ENCODE results near the gene F2RL1. TPM values are rescaled to one million over a fixed set of nuclear protein-coding genes. Genes with fewer than 3 reads are reported as not detected.

Gene F2RL1
- total and polyA plus RNA-seq, 2 experiments from 2014 or later: 15.3 to 32.1 TPM

DNA sequence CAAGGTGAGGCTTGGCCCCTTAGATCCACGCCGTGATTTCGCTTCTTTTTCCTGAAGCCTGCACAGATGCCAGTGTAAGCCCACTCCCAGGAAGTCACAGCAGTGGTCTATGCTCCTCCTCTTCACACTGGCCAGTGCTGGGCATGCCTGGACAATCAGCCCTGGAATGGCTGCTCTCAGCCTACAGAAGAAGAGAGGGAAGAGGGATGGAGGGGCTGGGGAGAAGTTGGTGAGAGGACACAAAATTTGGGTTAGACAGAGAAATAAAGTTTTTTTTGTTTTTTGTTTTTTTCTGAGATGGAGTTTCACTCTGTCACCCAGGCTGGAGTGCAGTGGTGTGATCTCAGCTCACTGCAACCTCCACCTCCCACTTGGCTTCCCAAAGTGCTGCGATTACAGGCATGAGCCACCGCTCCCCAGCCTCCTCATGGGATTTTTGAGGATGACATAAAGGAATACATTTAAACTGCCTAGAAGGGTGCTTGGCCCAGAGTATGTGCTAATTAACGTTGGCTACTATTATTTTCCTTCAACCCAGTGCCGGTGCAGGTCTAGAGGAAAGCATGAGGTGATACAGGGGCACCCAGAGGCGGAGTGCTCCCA lies 31.8 kb downstream of the F2RL1 start:
- no peak overlapping the region for H3K27ac ChIP-seq (ENCODE audit: low read depth)
- H3K4me3 Mint-ChIP-seq: no peak overlapping the region
- H3K4me3 ChIP-seq: no peak overlapping the region
- H3K27me3 ChIP-seq (ENCODE audit: insufficient read depth): no peaks in the 10 kb centered on the region
- H3K4me2 ChIP-seq: no peak overlapping the region
- H3K9me2 ChIP-seq (ENCODE audit: insufficient read depth): no peaks in the 10 kb centered on the region
- 0 out of 2 replicates have a peak, but pooled peaks cover 3% of the 10 kb centered on the region for H3K36me3 ChIP-seq (ENCODE audit: insufficient read depth)
- ATAC-seq: no peak
- H3K27ac Mint-ChIP-seq: no peak overlapping the region
- H3K9me3 Mint-ChIP-seq: peaks cover 34% of the 10 kb centered on the region
- no peaks in the 10 kb centered on the region for H4K20me1 ChIP-seq (replicated peaks; ENCODE audit: insufficient read depth)
- H2AFZ ChIP-seq: no peak overlapping the region
- peaks cover 10% of the 10 kb centered on the region for H3K27me3 Mint-ChIP-seq (ENCODE audit: insufficient read depth, low read depth, poor library complexity)
- TF ChIP-seq, protein P1, sequence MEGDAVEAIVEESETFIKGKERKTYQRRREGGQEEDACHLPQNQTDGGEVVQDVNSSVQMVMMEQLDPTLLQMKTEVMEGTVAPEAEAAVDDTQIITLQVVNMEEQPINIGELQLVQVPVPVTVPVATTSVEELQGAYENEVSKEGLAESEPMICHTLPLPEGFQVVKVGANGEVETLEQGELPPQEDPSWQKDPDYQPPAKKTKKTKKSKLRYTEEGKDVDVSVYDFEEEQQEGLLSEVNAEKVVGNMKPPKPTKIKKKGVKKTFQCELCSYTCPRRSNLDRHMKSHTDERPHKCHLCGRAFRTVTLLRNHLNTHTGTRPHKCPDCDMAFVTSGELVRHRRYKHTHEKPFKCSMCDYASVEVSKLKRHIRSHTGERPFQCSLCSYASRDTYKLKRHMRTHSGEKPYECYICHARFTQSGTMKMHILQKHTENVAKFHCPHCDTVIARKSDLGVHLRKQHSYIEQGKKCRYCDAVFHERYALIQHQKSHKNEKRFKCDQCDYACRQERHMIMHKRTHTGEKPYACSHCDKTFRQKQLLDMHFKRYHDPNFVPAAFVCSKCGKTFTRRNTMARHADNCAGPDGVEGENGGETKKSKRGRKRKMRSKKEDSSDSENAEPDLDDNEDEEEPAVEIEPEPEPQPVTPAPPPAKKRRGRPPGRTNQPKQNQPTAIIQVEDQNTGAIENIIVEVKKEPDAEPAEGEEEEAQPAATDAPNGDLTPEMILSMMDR (conservative IDR thresholded peaks at IDR 0.05; ENCODE audit: low read depth in 2 of 2): no peak
- TF ChIP-seq, protein P2, sequence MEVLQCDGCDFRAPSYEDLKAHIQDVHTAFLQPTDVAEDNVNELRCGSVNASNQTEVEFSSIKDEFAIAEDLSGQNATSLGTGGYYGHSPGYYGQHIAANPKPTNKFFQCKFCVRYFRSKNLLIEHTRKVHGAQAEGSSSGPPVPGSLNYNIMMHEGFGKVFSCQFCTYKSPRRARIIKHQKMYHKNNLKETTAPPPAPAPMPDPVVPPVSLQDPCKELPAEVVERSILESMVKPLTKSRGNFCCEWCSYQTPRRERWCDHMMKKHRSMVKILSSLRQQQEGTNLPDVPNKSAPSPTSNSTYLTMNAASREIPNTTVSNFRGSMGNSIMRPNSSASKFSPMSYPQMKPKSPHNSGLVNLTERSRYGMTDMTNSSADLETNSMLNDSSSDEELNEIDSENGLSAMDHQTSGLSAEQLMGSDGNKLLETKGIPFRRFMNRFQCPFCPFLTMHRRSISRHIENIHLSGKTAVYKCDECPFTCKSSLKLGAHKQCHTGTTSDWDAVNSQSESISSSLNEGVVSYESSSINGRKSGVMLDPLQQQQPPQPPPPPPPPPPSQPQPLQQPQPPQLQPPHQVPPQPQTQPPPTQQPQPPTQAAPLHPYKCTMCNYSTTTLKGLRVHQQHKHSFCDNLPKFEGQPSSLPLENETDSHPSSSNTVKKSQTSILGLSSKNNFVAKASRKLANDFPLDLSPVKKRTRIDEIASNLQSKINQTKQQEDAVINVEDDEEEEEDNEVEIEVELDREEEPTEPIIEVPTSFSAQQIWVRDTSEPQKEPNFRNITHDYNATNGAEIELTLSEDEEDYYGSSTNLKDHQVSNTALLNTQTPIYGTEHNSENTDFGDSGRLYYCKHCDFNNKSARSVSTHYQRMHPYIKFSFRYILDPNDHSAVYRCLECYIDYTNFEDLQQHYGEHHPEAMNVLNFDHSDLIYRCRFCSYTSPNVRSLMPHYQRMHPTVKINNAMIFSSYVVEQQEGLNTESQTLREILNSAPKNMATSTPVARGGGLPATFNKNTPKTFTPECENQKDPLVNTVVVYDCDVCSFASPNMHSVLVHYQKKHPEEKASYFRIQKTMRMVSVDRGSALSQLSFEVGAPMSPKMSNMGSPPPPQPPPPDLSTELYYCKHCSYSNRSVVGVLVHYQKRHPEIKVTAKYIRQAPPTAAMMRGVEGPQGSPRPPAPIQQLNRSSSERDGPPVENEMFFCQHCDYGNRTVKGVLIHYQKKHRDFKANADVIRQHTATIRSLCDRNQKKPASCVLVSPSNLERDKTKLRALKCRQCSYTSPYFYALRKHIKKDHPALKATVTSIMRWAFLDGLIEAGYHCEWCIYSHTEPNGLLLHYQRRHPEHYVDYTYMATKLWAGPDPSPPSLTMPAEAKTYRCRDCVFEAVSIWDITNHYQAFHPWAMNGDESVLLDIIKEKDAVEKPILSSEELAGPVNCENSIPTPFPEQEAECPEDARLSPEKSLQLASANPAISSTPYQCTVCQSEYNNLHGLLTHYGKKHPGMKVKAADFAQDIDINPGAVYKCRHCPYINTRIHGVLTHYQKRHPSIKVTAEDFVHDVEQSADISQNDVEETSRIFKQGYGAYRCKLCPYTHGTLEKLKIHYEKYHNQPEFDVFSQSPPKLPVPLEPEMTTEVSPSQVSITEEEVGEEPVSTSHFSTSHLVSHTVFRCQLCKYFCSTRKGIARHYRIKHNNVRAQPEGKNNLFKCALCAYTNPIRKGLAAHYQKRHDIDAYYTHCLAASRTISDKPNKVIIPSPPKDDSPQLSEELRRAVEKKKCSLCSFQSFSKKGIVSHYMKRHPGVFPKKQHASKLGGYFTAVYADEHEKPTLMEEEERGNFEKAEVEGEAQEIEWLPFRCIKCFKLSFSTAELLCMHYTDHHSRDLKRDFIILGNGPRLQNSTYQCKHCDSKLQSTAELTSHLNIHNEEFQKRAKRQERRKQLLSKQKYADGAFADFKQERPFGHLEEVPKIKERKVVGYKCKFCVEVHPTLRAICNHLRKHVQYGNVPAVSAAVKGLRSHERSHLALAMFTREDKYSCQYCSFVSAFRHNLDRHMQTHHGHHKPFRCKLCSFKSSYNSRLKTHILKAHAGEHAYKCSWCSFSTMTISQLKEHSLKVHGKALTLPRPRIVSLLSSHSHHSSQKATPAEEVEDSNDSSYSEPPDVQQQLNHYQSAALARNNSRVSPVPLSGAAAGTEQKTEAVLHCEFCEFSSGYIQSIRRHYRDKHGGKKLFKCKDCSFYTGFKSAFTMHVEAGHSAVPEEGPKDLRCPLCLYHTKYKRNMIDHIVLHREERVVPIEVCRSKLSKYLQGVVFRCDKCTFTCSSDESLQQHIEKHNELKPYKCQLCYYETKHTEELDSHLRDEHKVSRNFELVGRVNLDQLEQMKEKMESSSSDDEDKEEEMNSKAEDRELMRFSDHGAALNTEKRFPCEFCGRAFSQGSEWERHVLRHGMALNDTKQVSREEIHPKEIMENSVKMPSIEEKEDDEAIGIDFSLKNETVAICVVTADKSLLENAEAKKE (CRISPR knock-in tag; IDR thresholded peaks at IDR 0.05): no peak
- TF ChIP-seq STAT1 (IDR thresholded peaks at IDR 0.05; ENCODE audit: unreplicated experiment) (no peak), EZH2 (IDR thresholded peaks at IDR 0.05; ENCODE audit: low read depth, unreplicated experiment) (no peak), ZNF114 (CRISPR knock-in tag; IDR thresholded peaks at IDR 0.05) (no peak), CREB1 (CRISPR knock-in tag; IDR thresholded peaks at IDR 0.05; ENCODE audit: low read depth) (no peak), NANOG (IDR thresholded peaks at IDR 0.05; ENCODE audit: borderline replicate concordance) (no peak), EZH2phosphoT487 (IDR thresholded peaks at IDR 0.05; ENCODE audit: unreplicated experiment) (no peak)
- TF ChIP-seq, protein P3, sequence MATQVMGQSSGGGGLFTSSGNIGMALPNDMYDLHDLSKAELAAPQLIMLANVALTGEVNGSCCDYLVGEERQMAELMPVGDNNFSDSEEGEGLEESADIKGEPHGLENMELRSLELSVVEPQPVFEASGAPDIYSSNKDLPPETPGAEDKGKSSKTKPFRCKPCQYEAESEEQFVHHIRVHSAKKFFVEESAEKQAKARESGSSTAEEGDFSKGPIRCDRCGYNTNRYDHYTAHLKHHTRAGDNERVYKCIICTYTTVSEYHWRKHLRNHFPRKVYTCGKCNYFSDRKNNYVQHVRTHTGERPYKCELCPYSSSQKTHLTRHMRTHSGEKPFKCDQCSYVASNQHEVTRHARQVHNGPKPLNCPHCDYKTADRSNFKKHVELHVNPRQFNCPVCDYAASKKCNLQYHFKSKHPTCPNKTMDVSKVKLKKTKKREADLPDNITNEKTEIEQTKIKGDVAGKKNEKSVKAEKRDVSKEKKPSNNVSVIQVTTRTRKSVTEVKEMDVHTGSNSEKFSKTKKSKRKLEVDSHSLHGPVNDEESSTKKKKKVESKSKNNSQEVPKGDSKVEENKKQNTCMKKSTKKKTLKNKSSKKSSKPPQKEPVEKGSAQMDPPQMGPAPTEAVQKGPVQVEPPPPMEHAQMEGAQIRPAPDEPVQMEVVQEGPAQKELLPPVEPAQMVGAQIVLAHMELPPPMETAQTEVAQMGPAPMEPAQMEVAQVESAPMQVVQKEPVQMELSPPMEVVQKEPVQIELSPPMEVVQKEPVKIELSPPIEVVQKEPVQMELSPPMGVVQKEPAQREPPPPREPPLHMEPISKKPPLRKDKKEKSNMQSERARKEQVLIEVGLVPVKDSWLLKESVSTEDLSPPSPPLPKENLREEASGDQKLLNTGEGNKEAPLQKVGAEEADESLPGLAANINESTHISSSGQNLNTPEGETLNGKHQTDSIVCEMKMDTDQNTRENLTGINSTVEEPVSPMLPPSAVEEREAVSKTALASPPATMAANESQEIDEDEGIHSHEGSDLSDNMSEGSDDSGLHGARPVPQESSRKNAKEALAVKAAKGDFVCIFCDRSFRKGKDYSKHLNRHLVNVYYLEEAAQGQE (IDR thresholded peaks at IDR 0.05; ENCODE audit: unreplicated experiment): no peak
- TF ChIP-seq, protein P4, sequence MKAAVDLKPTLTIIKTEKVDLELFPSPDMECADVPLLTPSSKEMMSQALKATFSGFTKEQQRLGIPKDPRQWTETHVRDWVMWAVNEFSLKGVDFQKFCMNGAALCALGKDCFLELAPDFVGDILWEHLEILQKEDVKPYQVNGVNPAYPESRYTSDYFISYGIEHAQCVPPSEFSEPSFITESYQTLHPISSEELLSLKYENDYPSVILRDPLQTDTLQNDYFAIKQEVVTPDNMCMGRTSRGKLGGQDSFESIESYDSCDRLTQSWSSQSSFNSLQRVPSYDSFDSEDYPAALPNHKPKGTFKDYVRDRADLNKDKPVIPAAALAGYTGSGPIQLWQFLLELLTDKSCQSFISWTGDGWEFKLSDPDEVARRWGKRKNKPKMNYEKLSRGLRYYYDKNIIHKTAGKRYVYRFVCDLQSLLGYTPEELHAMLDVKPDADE (IDR thresholded peaks at IDR 0.05): no peak
- H3K79me2 ChIP-seq (replicated peaks; ENCODE audit: insufficient read depth): no peaks in the 10 kb centered on the region
- H3F3A ChIP-seq (replicated peaks; ENCODE audit: low read depth): no peaks in the 10 kb centered on the region
- no peaks in the 10 kb centered on the region for H3K4me1 ChIP-seq (ENCODE audit: insufficient read depth)
- no peak for DNase-seq (ENCODE audit: low spot score)
- peaks cover 19% of the 10 kb centered on the region for H3K36me3 Mint-ChIP-seq (ENCODE audit: low read depth)
- peaks cover 6% of the 10 kb centered on the region for H3K4me1 Mint-ChIP-seq
